Stimulated activated CD8-positive, alpha-beta memory T cell treated with anti-CD3 and anti-CD28 coated beads, Interleukin-15, amount 100 ng/mL, for 4 hours (primary cell): ENCODE measurements around the gene IGSF8.
"Not testable (repeated sequence)": the region's sequence is repeated elsewhere in the genome, so short reads cannot be mapped to it uniquely, and the experiment has no call there.

ENCODE experiments used
- DNase-seq, 2 donors: peaks; one replicate each; pipeline ENCODE4 v3.0.0-alpha.2; 2020; ENCODE audit warnings: low read depth in 2 of 2

The IGSF8 gene

DNA sequence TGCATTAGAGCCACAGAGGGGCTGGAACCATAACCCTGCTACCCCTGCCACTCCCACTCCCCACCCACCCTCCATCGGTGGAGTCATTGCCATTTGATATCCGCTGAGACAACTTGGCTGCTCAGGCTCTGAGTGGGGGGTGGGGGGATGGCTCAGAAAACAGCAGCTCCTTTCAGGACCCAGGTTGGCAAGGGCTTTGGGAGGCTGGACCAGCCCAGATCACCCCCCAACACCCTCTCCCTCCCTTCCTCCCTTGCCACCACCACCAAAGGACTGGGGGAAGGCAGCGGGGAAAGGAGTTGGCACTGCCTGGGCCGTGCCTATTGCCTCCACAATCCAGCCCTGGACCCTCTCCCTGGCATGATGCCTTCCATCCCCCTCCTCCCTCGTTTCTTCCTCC is 30.2 kb downstream of the IGSF8 start:
- DNase-seq, result no peak

DNA sequence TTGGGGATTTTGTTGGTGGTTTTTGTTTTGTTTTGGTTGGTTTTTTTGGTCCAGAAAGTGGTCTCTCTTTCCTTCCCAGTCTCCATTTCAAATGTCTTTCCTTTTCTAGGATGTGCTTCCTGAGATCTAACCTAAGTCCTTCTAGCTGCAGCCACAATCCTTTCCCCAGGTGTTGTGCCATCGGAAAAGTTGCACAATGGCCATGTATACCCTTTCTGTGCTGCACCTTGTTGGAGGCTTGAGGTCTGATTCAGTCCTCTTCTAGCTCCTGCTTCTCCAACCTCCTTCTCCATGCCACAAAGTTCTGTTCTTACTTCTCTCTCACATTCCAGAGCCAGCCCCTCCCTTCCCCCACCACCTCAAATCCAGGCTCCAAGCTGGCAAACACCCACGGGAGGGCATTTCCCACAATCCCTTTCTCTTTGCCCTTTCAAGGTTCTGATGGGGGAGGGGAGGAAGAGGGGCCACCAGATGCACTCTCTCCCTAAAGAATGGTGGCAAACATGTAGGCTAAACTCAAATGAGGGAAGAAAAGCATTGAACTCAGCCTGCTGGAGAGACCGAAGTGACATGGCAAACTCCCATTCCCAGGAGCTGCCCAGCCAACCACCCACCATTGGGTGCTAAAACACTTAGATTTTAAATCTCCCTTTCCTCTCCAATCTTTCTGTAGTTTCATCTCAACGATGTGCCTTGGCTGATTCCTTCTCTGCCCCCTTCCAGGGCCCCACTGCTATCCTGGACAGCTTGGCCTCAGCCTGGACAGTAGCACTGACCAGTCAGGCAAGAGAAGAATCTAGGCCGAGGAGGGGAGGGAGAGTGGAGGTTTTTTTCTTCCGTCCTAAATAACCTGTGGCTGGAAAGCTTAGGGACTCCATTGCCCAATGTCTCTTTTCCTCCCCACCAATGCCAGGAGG is 31.3 kb downstream of the IGSF8 start:
- DNase-seq, result no peak

DNA sequence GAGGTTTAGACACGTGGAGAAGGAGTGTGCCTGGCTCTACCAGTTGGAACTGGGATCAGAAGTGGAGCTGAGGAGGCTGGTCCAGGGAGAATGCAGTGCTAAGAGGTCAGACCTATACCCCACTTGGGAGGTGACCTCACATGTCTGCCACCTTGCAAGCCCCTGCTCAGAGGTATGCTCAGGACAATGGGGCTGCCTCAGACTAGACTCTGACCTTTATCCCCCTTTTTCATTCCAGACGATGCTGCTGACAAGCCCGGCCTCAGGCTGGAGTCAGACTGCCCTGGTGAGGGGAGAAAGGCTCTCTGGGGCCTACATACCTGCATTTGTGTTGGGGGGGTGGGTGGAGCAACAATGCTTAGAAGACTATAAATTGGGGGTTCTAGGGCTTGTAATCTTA is 33.7 kb downstream of the IGSF8 start:
- DNase-seq, result no peak

DNA sequence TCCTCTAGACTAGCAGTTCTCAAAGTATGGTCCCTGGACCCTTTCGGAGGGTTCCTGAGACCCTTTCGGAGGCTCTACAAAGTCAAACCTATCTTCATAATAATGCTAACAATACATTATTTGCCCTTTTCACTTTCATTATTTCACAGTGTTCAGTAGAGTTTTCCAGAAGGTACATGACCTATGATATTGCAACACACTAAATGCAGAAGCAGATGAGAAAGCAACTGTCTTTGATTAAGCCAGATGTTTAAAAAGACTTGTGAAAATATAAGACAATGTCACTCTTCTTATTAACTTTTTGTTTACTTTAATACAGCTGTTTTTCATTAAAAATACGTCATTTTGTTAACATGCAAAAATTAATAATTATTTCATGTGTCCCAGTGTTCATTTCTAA is 34.3 kb downstream of the IGSF8 start:
- no peak for DNase-seq

DNA sequence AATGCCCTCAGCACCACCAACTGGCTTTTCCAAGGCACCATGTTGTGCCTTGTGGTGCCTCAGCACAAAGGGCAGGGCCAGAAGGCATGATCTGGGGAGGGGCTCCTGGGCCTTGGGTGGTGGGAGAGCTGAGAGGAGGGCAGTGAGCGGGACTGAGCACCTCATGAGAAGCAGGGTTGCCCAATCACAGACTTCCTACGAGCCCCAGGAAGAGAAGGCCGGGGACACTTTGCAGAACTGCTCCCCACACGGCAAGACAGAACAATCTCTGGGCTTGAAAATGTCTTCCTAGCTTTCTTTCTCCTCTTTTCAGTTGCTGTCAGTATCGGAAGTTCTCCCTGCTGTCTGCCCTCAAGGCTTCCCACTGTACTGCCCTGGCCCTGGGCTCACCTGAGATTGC is 35.2 kb downstream of the IGSF8 start:
- DNase-seq, result no peak

DNA sequence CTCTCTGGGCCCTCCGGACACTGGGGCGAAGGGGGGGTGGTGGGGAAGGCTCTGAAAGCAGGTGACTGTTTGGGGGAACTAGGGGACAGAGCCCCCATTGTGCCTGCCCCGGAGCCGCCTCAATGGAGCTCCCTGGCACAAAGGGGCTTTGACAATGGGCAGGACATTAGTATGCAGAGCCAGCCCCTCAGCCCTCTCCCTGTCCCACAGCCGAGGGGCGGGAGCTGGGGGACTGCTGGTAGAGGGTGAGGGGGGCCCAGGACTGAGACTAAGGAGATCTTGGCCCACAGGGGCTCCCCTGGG is 36.2 kb downstream of the IGSF8 start:
- no peak for DNase-seq

DNA sequence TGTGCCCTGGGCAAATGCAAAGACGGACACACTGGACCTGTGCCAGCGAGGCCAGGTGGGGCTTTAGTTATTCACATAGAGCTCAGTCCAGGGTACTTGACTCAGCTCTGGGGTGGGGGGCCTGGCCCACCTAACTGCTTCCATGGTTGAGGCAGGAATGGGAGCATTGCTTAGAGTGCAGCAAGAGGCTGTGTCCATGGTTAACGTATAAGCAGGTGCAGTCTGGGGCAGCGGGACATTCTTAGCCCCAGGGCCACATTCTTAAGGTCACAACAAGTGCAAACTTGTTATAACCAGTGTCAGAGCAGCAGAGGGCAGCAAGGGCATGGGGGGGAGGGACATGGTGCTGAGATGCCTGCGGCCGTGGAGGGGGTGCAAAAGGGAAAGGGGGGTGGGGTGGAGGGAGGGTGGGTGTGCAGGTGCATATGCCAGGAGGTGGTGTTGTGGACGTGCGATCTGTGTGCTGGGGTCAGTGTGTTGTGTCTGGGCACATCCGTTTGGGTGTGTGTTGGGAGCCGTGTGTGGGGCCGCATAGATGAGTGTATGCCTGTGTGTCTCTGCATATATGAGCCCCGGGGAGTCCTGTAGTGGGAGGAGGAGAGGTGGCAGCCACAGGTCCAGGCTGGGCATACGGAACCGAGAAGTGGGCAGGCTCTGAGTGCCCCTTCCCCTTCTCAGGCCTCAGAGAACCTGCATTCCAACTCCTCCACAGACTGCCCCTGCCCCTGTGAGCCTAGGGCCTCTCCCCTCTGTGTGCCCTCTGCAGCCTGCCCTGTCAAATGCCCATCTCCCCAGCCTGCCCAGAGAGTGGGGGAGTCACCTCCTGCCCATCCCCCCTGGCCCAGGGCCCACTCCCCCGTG is 36.8 kb downstream of the IGSF8 start:
- no peak for DNase-seq

DNA sequence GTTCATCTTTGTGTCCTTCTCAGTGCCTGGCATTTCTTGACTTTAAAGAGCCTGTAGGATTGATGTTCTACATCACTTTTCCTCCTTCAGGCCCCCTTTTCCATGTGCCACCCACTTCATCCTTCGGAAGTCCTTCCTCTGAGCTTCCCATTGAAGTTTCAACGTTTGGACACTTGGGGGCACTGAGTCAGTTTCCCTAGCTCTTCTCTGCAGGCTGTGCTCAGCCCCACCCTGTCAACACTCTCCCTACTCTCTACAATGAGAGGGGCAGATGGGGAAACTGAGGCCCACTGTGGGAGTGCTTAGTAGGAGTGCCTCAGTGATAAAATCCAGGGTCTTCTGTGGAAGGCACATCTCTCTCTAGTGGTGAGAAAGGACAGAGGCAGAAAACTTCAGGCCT is 40.3 kb downstream of the IGSF8 start:
- DNase-seq, result no peak

DNA sequence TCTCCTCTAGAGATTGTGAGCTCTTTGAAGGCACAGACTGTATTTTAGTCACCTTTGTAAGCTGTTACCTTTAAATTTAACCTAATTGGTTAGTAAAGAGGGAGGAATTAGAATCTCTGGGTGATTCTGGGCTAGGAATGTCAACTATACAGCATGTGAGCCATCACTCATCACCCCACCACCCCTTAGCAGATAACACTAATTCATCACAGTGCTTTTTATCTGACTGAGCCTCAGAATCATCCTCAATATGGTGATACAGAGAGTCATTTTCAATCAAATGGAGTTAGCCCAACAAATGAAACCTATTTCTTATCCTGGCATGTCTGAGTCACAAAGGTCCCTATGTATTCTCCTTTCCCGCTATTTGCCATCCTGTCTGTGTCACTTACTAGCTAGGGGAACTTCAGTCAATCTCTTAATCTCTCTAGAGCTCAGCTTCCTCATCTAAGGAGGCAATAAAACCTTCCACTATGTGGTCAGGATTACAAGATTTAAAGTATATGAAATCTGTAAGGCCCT is 41.7 kb downstream of the IGSF8 start:
- no peak for DNase-seq

DNA sequence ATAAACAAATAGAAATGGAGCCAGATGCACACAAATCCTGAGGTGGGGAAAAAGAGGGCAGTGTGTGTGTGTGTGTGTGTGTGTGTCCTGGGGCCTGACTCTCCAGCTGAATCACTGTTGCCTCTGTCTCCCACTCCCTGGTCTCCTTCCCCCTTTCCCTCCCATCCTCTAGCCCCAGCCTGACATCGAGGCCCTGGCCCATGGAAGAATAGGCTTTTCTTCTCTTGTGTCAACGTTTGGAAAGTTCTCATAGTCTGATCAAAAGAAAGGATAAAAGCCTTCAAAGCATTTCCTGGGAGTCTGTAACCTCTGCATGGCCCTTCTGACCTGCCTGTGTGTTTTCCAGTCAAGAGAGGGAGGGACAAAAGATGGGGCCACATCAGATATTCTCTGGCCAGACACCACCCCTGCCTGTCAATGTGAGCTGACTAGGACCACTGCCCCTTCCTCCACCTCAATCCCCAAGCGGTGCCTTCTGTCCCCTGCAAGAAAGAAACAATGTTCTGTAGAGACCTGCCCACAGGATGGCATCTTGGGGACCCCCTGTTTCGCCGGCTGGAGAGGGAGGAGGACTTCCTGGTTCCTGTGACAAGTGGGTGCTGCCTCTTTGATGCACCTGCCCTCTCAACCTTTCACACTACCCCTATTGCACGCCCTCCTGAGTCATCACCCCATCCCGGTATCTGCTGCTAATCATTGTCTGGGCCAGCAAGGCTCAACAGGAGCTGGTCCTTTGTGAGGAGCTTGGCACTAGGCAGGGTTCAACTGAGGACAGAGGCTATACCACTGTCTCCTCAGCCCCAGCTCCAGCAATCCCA is 44.7 kb downstream of the IGSF8 start:
- no peak for DNase-seq

DNA sequence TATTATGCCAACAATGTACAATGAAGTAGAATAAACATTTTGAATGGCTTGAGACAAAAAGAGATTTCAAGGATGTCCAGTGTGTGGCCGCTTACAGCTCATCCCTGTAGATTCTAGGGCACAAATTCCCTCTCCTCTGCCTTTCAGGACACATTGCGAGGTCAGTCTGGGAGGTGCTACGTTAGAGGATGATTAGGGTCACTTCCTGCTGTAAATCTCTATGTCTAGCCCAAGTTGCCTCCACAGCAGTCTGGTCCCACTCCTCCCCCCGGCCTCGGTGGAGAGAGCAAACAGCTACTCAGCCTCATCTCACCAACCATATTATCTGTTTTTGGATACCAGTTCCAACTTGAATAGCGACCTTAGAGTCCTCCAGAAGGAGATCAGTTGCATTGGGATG is 45.5 kb downstream of the IGSF8 start:
- no peak for DNase-seq

DNA sequence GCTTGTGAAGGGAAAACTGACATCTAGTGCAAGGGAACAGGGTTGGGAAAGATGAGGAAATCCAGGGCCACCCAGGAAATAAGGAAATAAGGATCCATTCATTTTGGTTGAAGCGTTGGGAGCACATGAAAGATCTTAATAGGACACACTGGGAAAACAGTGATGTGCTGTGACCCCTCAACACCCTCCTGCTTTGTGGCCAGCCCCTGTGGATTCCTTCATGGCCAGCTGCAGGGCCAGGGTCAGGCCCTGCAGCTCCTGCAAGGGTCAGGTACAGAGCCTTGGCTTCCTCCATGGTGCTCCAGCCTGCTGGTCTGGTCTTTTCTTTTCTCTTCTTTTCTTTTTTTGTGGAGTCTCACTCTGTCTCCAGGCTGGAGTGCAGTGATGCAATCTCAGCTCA is 47.8 kb downstream of the IGSF8 start:
- DNase-seq, result no peak

DNA sequence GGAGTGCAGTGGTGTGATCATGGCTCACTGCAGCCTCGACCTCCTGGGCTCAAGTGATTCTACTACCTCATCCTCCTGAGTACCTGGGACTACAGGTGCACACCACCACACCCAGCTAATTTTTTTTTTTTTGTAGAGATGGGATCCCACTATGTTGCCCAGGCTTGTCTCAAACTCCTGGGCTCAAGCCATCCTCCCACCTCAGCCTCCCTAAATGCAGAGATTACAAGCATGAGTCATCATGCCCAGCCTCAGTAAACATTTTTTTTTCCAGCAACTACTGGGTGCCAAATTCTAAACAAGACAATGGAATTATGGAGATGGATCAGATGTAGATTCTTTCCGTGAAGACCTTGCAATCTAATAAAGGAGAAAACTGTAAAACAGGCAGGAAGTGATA is 48.2 kb downstream of the IGSF8 start:
- not testable (repeated sequence) for DNase-seq

DNA sequence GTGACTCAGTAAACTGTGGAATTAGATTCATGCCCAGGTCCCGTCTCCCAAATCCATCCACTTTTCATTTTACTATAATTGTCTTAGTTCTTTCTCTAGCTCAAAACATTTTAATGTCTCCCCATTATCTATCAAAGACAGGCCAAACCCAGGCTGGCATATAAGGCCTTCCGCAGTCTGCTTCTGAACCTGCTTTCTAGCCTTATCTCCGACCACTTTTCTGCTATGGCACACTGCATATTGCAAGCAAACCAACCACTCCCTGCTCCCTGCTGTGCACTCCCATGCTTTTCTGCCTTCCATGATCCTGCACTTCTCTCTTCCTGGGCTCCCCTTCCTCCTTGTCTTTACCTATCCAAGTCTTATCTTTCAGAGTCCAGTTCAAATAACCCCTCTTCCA is 49.3 kb downstream of the IGSF8 start:
- no peak for DNase-seq

DNA sequence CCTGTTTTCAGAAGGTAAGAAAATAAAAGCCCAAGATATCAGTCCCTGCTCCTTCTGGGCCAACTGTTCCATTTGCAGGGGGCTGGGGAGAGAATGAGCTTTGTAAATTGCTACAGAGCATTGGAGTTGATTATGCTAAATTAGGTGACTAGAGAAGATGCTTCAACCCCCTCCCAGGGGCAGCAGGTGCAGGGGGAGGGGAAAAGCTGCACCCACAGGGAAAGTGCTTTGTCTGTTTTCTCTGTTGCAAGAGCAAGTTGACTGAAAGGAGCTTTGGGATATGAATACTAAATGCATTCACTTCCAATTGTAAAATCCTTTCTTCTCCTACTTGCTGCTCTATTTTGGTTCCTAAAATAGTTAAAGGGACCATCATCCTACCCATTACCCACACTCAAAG is 50.1 kb downstream of the IGSF8 start:
- no peak for DNase-seq

DNA sequence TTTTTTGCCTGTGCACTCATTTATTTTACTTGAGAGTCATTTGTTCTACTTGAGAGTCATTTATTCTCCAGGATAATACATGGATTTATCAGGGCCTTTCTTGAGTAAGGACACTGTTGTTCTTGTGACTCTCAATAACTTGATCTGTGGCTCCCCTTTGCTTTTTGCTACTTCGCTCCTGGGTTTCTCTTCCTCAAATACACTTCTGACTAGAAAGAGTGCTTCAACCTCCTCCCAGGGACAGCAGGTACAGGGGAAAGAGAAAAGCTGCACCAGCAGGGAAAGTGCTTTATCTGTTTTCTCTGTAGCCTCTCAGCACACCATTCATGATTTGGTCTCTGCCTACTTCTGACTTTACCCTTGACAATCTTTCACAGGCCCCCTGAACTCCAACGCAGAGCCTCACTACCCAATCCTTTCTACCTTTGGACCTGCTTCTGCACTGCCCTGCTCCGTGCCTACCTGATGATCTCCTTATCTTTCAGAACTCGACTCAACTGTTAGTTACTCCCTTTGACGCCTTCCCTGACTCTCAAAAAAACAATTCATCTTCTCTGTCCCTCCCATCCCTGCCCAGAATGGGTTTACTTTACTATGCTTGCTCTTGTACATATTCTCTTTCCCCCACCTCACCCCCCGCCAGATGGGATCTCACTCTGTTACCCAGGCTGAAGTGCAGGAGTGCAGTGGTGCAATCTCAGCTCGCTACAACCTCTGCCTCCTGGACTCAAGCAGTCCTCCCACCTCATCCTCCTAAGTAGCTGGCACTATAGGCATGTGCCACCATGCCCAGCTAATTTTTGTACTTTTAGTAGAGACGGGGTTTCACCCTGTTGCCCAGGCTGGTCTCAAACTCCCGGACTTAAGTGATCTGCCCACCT is 51.1 kb downstream of the IGSF8 start:
- DNase-seq, result no peak

DNA sequence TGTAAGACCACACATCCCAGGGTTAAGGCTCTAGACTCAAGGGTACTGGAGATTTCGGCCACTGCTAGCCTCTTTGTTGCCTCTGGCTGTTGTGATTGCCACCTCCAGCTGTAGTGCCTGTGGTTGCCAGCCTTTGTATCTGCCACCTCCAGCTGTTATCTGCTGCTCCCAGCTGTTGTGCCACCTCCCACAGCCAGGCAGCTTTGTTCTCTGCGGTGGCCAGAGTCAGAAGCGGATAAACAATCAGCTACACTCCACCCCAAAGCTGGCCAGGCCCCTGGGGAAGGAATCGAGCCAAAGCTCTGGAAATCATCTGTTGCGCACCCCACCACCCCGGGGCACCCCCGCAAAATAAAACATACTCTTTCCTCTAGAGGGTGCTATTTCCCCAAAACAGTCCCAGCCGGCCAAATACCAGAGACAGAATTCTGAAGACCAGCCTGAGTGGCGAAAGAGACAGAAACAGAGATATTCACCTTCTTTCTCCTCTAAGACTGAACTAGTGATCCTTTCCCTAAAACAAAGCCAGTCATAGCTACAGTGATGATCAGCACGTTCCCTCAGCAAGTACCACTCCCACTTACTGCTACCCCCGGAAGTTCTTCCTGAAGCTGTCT is 51.8 kb downstream of the IGSF8 start:
- DNase-seq, result no peak

DNA sequence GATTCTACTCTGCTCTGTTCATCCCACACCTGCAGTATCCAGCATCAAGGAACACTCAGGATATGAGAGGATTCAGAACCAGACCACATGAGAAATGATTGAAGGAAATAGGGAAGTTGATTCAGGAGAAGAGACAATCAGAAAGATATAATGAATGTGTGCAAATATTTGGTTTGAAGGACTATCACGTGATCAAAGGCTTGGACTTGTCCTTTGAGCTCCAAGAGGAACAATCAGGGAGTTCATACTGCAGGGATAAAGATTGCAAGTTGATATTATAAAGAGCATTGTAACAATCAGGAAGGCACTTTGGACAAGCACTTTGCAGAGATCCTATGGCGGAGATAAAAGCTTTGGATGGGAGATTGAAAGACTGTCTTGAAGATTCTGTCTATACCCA is 52.8 kb downstream of the IGSF8 start:
- no peak for DNase-seq

DNA sequence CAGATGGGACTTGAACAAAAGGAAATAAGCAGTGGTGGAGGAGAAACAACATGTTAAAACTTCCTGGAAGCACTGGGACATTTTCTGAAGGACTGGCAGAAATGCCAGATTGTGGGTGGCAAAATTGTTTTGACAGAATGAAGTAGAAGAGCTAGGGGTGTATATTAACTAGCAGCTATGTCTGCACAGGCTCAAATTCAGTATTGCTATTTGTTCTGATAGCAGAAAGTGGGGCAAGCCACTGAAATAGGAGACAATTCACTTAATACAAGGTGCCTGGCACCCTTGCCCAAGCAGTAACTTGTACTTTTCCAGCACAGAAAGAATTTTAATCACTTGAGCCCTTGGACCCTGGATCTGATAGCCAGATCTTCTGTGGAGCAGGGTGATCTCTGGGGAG is 54.9 kb downstream of the IGSF8 start:
- DNase-seq, result no peak
